B cell (primary cell): ENCODE results near the gene CDK18.

ENCODE experiments used
- EZH2 ChIP-seq: IDR thresholded peaks from 2 replicates; pipeline ENCODE4 v1.6.1; 2012; ENCODE audit warnings: borderline replicate concordance, low read depth, mild to moderate bottlenecking, moderate library complexity, low read length; ENCODE audit not compliant: insufficient read depth, poor library complexity, severe bottlenecking
- TF ChIP-seq, protein P1 (sequence below): fragments of 200-600 bp; IDR thresholded peaks from one replicate; pipeline ENCODE4 v1.8.0; 2022; ENCODE audit warnings: antibody characterized with exemption, mild to moderate bottlenecking

DNA sequence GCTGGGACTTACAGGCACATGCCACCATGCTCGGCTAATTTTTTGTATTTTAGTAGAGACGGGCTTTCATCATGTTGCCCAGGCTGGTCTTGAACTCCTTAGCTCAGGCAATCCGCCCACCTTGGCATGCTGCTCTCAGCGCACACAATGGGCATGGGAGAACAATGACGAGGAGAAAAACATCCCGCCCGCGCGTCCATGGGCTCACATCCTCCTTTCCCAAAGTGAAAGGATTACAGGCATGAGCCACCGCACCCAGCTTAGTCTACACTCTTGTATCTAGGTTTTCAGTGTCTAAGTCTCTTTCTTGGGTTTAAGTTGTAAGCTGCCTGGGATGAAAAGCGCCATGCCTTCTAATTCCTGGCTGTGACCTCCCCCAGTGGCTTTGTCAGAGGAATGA, 37.9 kb downstream of the CDK18 start:
- TF ChIP-seq, protein P1, sequence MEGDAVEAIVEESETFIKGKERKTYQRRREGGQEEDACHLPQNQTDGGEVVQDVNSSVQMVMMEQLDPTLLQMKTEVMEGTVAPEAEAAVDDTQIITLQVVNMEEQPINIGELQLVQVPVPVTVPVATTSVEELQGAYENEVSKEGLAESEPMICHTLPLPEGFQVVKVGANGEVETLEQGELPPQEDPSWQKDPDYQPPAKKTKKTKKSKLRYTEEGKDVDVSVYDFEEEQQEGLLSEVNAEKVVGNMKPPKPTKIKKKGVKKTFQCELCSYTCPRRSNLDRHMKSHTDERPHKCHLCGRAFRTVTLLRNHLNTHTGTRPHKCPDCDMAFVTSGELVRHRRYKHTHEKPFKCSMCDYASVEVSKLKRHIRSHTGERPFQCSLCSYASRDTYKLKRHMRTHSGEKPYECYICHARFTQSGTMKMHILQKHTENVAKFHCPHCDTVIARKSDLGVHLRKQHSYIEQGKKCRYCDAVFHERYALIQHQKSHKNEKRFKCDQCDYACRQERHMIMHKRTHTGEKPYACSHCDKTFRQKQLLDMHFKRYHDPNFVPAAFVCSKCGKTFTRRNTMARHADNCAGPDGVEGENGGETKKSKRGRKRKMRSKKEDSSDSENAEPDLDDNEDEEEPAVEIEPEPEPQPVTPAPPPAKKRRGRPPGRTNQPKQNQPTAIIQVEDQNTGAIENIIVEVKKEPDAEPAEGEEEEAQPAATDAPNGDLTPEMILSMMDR: no peak
- no peak for TF ChIP-seq EZH2
